SU-DHL-6 (cell line): ENCODE measurements around the gene WFIKKN2.

ENCODE experiments used
- EZH2phosphoT487 ChIP-seq: fragments of 200-600 bp; sonication (generic), shearing (Covaris generic); conservative IDR thresholded peaks from 2 replicates; pipeline ENCODE4 v1.6.1; 2018; ENCODE audit warnings: mild to moderate bottlenecking, antibody characterized with exemption, low read length, moderate library complexity, mixed read lengths
- TF ChIP-seq, protein P1 (sequence below): fragments of 200-600 bp; sonication (generic); IDR thresholded peaks from one replicate; pipeline ENCODE4 v1.5.1; 2017; ENCODE audit warnings: antibody characterized with exemption, mild to moderate bottlenecking, low read length, moderate library complexity; ENCODE audit not compliant: insufficient read depth, poor library complexity, severe bottlenecking

DNA sequence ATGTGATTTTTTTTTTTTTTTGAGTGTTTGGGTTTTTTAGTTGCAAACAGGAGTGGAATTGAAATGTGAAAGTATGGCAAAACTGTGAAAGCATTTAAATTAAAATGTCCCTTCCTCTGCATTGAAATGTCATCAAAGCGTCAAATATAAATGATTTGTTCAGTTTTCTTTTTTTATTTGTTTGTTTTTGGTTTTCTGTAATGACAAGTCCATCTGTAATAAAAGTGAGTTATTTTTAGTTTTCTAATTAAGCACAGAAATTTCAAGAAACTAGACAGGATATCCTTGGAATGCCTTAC lies 32.7 kb downstream of the WFIKKN2 start:
- TF ChIP-seq EZH2phosphoT487 = no peak
- TF ChIP-seq, protein P1, sequence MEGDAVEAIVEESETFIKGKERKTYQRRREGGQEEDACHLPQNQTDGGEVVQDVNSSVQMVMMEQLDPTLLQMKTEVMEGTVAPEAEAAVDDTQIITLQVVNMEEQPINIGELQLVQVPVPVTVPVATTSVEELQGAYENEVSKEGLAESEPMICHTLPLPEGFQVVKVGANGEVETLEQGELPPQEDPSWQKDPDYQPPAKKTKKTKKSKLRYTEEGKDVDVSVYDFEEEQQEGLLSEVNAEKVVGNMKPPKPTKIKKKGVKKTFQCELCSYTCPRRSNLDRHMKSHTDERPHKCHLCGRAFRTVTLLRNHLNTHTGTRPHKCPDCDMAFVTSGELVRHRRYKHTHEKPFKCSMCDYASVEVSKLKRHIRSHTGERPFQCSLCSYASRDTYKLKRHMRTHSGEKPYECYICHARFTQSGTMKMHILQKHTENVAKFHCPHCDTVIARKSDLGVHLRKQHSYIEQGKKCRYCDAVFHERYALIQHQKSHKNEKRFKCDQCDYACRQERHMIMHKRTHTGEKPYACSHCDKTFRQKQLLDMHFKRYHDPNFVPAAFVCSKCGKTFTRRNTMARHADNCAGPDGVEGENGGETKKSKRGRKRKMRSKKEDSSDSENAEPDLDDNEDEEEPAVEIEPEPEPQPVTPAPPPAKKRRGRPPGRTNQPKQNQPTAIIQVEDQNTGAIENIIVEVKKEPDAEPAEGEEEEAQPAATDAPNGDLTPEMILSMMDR = no peak
